NOMO-1 treated with dmso at 0.1 percent for 144 hours (cell line): ENCODE results near the gene ERBB3.
"Not testable (repeated sequence)": the region's sequence is repeated elsewhere in the genome, so short reads cannot be mapped to it uniquely, and the experiment has no call there.

ENCODE experiments used
- DNase-seq: peaks from one replicate; lab custom pipeline; 2025; ENCODE audit not compliant: unreplicated experiment; lab: John Stamatoyannopoulos, UW

Gene ERBB3

GRCh38 chr12:56079723-56080555, at the start of gene ERBB3:
ERBB3 (plus strand) TSS chr12:56080165; CDS start chr12:56080301, 136 bp downstream.
- peak; percentile 64 for DNase-seq

DNA sequence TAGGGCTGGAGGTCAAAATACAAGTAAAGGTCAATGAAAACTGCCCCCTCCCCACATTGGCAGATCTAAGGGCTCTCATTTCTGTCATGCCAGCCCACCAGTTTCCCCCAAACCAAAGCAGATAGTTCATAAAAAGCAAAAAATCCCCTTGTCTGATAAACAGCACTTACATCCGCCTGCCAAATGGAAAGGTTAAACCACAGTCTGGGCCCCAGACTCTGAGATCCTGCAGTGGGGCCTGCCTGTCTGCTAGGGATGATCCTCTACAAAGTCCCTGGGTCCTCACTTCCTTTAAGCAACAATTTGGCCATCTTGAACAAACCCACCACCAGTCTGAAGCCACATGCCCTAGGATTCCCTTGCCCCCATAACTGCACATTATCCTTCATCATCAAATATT, 48.0 kb upstream of the ERBB3 start:
- DNase-seq = no peak

GRCh38 chr12:56034586-56035332, 45.2 kb upstream of the ERBB3 start:
- no peak for DNase-seq

DNA sequence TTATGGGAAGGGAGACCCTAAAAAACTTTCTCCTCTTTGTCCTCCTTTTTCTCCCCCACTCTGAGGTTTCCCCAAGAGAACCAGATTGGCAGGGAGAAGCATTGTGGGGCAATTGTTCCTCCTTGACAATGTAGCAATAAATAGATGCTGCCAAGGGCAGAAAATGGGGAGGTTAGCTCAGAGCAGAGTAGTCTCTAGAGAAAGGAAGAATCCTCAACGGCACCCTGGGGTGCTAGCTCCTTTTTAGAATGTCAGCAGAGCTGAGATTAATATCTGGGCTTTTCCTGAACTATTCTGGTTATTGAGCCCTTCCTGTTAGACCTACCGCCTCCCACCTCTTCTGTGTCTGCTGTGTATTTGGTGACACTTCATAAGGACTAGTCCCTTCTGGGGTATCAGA, 42.8 kb upstream of the ERBB3 start:
- no peak for DNase-seq

DNA sequence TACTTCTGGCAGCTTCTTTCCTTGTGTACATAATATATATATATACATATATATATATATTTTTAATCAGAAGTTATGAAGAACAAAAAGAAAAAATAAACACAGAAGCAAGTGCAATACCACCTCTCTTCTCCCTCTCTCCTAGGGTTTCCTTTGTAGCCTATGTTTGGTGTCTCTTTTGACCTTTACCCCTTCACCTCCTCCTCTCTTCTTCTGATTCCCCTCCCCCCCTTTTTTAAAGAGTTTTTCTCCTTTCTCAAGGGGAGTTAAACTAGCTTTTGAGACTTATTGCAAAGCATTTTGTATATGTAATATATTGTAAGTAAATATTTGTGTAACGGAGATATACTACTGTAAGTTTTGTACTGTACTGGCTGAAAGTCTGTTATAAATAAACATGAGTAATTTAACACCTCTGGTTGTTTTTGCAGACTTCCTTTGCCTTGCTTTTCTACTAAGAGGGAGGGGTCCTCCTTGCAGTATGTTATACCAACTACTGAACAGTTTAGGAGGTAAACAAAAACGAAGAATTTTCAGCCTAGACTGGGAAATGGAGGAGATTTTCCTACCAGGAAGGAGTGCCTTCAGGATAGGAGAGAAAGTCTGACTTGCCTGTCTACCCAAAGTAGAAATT, 41.8 kb upstream of the ERBB3 start:
- no peak for DNase-seq

DNA sequence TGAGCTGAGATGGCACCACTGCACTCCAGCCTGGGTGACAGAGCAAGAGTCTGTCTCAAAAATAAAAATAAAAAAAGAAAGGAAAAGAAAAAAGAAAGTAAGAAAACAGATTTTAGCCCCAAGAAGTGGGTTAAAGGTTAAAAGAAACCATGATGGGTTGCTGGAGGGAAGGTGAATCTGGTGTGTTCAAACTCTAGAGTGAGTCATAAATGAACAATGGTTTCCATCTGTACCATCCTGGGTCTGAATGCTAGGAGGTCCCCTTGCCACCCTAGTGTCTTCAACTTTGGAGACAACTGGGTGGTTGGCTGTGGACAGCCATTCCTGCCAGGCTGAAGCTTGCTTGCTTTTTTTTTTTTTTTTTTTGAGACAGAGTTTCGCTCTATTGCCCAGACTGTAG, 39.8 kb upstream of the ERBB3 start:
- no peak for DNase-seq

DNA sequence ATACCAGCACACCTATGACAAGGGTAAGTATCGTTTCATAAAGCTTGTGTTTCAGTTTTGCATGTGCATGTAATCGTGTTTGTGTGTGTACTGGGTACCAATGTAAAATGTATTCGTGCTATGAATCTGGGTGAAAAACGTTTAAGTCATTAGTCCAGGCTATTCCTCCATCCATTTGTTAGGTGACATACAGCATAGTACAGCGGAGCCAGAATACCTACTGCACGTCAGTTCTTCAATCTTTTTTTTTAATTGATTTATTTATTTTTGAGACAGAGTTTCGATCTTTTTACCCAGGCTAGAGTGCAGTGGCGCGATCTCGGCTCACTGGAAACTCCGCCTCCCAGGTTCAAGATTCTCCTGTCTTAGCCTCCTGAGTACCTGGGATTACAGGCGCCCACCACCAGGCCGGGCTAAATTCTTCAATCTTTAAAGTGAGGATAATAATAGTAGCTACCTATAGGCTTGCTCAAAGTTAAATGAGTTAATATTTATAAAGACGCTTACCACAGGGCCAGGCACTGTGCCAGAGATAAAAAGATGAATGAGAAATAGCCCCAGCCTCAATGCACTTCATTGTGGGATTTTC, 38.9 kb upstream of the ERBB3 start:
- no peak for DNase-seq

DNA sequence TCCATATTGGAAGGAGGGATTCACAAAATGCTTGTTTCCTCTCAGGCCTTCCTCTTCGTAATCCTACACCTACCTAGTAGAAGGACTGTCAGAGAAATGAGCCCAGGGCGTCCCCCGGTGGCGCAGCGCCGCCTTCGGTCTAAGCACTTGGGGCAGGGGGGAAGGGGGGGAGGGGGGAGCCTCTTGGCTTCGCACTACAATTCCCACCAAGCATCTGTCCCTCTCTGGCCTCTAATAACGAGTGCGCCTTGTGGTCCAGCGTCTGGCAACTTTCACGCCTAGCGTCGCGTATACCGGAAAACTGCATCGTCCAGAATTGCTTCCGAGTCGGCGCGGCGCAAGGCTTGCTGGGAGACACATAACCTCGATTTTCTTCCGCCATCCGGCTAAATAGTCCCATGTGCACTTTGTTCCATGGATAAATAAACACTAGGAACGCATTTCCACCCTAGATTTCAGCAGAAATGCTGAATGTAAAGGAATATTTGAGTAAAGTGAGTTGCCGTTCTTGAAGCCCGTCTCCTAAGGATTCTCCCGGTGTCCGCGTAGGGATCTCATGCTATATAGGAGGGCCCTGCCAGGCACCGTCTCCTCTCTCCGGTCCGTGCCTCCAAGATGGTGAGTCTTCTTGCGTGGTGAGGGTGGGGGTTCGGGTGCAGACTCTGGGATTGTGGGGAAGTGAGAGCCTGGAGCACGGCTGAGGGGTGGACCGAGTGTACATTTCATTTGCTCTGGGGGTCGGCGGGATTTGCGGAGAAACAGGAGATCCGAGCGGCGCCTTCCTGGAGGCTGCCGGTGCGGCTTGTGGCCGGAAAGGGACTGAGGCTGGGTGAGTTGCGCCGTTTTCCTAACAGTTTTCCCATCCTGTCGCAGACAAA, 38.2 kb upstream of the ERBB3 start, which contains the start of gene RPS26:
TSS of gene RPS26 (plus strand) at position 367 of the 878 bp plus-strand sequence. CDS start at position 616, 249 bp downstream.
- peak; percentile 98 for DNase-seq

GRCh38 chr12:56042430-56042813, 37.5 kb upstream of the ERBB3 start:
- DNase-seq = not testable (repeated sequence)

- DNase-seq = no peak
Observed at GRCh38 chr12:56042843-56043242, 37.1 kb upstream of the ERBB3 start.

DNA sequence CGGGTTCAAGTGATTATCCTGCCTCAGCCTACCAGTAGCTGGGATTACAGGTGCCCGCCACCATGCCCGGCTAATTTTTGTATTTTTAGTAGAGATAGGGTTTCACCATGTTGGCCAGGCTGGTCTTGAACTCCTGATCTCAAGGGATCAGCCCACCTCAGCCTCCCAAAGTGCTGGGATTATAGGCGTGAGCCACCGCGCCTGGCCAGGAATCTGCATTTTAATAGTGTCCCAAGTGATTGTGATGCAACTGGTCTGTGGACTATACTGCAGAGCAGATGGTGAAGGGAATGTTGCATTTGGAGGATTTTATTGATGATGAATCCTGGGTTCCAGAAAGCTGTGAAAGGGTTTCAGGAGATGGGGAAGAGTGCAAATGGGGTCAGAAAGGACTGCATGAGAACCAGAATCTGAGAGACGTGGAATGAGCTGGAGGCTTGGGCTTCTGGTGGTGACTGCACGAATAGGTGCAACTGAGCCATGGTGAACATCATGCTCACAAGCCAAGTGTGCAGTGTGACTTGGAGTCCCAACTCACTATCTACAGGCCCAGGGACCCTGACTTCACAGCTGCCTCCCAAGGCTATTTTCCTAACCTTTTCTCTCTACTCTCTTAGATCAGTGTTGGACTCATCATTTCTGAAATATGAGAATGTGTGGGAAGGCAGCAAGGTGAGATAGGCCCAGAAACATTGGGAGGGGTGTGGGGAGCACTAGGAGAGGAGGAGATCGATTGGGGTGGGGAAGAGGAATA, 33.8 kb upstream of the ERBB3 start:
- DNase-seq = no peak

DNA sequence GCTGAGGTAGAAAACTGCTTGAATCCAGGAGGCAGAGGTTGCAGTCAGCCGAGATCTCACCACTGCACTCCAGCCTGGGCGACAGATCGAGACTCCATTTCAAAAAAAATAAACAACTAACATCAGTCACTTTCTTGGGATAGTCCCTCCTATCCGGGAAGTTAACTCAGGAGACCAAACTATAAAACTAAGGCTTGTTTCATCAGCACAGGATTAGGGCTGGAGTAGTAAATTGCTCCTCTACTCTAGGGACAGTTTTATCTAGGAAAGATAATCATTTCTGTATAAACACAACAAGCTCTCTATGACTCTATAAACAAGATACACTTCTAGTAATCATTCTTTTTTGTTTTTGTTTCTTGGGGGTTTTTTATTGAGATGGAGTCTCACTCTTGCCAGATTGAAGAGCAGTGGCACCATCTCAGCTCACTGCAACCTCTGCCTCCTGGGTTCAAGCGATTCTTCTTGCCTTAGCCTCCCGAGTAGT, 26.5 kb upstream of the ERBB3 start:
- no peak for DNase-seq

DNA sequence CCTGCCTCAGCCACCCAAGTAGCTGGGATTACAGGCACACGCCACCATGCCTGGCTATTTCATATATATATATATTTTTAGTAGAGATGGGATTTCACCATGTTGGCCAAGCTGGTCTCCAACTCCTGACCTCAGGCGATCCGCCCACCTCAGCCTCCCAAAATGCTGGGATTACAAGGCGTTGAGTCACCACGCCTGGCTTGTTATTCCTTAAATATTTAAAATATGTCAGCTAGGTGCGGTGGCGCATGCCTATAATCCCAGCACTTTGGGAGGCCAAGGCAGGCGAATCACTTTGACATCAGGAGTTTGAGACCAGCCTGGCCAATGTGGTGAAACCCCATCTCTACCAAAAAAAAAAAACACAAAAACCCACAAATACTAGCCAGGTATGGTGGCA, 20.0 kb upstream of the ERBB3 start:
- DNase-seq = not testable (repeated sequence)

GRCh38 chr12:56061982-56062381, 18.0 kb upstream of the ERBB3 start:
- no peak for DNase-seq

DNA sequence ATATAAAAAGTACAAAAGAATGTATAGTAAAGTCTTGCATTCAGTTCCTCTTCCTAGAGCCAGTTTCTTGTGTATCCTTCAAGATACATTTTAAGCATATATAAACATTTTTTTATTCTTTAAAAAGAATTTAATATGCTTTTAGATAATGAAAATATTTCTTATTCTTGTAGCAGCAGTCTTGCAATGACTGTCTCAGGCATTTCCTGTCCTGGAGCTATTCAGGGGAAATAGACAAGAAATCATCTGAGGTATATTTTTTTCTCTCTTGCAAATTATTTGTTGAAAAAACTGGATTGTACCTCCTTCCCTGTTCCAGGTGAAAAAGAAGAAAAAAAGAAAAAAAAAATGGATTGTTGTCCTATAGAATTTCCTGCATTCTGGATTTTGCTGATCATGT, 17.0 kb upstream of the ERBB3 start:
- DNase-seq = no peak

GRCh38 chr12:56071648-56072047, 8.3 kb upstream of the ERBB3 start:
- no peak for DNase-seq

- no peak for DNase-seq
Observed at GRCh38 chr12:56074396-56074795, 5.6 kb upstream of the ERBB3 start.

DNA sequence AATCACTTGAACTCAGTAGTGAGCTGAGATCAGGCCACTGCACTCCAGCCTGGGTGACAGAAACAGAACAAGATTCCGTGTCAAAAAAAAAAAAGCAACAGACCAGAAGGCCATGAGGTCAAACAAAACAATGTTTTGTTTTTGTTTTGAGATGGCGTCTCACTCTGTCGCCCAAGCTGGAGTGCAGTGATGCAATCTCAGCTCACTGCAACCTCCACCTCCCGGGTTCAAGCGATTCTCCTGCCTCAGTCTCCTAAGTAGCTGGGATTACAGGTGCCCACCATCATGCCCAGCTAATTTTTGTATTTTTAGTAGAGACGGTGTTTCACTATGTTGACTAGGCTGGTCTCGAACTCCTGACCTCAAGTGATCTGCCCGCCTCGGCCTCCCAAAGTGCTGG, 2.0 kb upstream of the ERBB3 start:
- not testable (repeated sequence) for DNase-seq

GRCh38 chr12:56078427-56078826, 1.5 kb upstream of the ERBB3 start:
- DNase-seq = no peak
